NCI-H510A treated with DMSO at 0.1 percent for 48 hours (cell line): ENCODE results near the gene NUDCD3.

Source experiments
- DNase-seq: peaks from one replicate; lab custom pipeline; 2025; lab: John Stamatoyannopoulos, UW

NUDCD3 gene

GRCh38 chr7:44382459-44383265 is 107.8 kb downstream of the NUDCD3 start:
- no peak for DNase-seq

GRCh38 chr7:44381494-44382220 is 108.8 kb downstream of the NUDCD3 start:
- no peak for DNase-seq

- DNase-seq = no peak
These were observed 109.5 kb downstream of the NUDCD3 start for GRCh38 chr7:44380831-44381493.

- DNase-seq = no peak
These were observed 110.1 kb downstream of the NUDCD3 start for GRCh38 chr7:44380189-44380830.

- DNase-seq = peak; percentile 22
These were observed 110.9 kb downstream of the NUDCD3 start for GRCh38 chr7:44379366-44380188.

GRCh38 chr7:44378744-44379143 is 111.7 kb downstream of the NUDCD3 start:
- DNase-seq = no peak

- no peak for DNase-seq
These were observed 112.6 kb downstream of the NUDCD3 start for GRCh38 chr7:44377681-44378421.

GRCh38 chr7:44377134-44377463 is 113.4 kb downstream of the NUDCD3 start:
- no peak for DNase-seq

GRCh38 chr7:44376429-44377133 is 113.9 kb downstream of the NUDCD3 start:
- DNase-seq = no peak

GRCh38 chr7:44375926-44376342 is 114.5 kb downstream of the NUDCD3 start:
- DNase-seq = no peak

GRCh38 chr7:44375236-44375699 is 115.2 kb downstream of the NUDCD3 start:
- peak; percentile 18 for DNase-seq

GRCh38 chr7:44374007-44374763 is 116.3 kb downstream of the NUDCD3 start:
- DNase-seq = no peak

- no peak for DNase-seq
These were observed 117.1 kb downstream of the NUDCD3 start for GRCh38 chr7:44373418-44373740.

GRCh38 chr7:44372560-44373417 is 117.7 kb downstream of the NUDCD3 start:
- DNase-seq = no peak

- DNase-seq = no peak
These were observed 121.6 kb downstream of the NUDCD3 start for GRCh38 chr7:44368885-44369284.

GRCh38 chr7:44368455-44368854 is 122.0 kb downstream of the NUDCD3 start:
- DNase-seq = no peak

- no peak for DNase-seq
These were observed 122.9 kb downstream of the NUDCD3 start for GRCh38 chr7:44367475-44368043.

GRCh38 chr7:44366986-44367385 is 123.5 kb downstream of the NUDCD3 start:
- no peak for DNase-seq
